Stimulated activated naive CD4-positive, alpha-beta T cell (primary cell): ENCODE data around the gene TNK1.
A peak's percentile ranks its signal among the peaks of the same experiment; 100 is the strongest.

Experiments
- DNase-seq, 6 experiments: peaks; one replicate each; lab custom pipeline; 2025; lab: John Stamatoyannopoulos, UW

The TNK1 gene

GRCh38 chr17:7391307-7391706, 10.4 kb downstream of the TNK1 start:
- DNase-seq, result no peak

DNA sequence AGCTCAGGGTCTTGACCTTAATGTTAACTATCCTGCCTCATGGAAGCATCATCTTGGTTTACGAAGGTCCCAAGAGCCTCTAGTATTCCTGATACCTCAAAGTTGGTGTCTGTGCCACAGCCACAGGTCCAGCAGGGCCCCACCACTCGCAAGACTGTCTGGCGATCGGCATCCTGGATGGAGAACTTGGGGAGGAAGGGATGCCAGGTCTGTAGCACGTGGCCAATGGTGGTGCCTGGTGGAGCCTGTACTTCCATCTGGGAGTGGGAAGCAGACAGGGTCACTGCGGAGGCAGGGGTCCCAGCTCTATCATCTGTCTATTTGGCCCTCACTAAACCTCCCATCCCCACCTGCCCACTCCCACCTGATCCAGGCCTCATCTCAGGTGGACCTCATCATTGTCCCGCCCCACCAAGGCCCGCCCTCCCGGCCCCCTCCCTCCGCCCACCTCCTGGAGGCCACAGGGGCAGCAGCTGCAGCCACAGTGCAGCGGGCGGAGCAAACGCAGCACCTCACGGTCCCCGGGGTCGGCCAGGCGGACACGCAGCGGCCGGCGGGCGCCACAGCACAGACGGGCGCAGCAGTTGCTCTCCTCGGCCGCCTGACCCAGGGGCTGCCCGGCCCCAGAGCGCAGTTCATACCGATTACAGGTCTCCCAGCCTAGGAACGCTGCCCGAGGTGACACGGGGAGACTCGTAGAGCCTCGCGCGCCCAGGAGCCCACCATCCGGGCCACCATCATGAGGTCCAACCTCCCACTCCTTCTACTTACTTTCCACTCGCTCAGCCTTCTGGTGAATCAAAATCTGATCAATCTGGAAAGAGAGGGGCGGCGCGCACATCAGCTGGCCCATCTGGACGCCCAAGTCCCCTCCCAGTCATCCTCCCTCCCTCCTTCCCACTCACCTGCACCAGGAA, 12.1 kb downstream of the TNK1 start:
- DNase-seq, result no peak

- peak; percentile 47 to 85 (median 73) for DNase-seq
These were observed 12.9 kb downstream of the TNK1 start for GRCh38 chr17:7393613-7394451.

DNA sequence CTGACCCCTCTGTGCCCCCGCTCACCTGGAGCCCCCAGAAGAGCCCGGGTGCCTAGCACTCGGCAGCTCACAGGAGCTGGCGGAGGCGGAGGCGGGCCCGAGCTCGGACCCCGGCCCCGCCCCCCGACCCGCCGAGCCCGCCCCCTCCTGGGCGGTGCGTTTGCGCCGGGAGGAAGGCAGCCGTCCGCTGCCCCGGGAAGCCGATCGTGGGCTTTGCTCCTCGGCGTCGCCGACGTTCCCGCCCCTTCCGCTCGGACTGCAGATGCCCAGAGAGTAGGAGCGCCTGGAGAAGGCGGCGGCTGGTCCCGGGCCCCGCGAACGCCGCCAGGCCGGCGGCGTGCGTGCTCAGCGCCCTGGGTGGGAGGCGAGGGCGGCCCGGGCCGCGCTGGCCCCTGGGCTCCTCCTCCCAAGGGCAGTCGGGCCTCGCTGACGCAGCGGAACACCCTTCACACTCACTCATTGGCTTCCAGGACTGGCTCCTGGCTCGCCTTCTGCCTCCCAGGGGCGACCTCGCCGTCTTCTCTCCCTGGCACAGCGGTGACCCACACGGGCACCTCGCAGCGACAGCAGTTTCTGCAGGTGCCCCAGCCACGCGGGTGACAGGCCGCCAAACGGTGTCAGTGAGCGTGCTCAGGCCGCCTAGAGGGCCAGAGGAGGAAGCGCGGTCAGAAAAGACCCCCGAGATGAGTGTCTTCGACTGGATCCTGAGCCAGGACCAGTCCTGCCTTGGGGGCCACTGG, 13.7 kb downstream of the TNK1 start, which contains the start of gene PLSCR3:
PLSCR3 (minus strand) TSS at position 74 of the 740 bp plus-strand sequence. CDS start 415 bp downstream, outside the sequence.
- DNase-seq, result peak; percentile 64 to 87 (median 80)

DNA sequence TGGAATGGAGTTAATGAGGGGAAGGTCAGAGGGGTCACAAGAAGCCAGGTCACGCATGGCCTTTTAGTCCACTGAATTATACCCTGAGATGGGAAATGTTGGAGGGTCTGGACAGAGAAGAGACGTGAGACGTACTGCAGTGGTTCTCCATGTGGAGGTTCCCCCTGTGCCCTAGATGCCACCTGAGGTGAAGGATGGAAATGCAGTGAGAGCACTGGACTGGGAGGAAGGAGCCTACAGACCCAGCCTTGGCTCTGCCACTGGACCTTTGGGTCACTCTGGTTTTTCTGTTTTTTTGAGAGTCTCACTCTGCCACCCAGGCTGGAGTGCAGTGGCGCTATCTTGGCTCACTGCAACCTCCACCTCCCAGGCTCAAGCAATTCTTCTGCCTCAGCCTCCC, 15.3 kb downstream of the TNK1 start:
- no peak for DNase-seq

GRCh38 chr17:7398612-7399011, 17.7 kb downstream of the TNK1 start:
- DNase-seq, result no peak

DNA sequence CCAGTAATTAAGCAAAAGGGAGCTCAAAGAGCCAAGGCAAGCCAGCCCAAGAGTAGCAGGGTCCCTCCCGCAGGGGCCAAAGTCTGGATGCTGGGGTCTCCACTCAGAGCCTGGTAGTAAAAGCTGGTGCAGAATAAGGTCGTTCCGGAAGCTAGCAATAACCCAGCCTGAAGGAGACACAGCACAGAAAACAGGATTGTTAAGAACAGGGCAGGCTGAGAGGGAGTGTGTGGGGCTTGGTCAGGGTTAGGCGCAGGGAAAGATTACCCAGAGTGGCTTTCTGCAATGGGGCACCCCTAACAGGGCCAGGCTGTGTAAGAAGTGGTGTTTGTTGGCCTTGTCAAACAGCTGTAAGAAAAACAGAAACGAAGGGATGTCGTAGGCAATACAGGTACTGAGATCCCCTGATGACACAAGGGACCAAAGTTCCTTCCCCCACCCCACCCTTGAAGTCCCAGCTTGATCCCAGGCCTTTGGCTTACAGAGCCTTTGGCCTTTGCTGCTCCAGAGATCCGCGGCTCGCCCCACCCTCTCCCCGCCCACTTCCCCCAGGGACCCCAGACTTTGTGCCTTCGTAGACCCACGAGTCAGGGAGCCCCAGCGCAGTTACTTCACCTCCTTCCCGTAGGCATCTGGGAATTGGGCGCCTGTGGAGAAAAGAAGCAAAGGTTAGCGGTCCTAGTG, 22.3 kb downstream of the TNK1 start:
- peak in 5 of 6 experiments; percentile 13 to 53 (median 32) for DNase-seq

DNA sequence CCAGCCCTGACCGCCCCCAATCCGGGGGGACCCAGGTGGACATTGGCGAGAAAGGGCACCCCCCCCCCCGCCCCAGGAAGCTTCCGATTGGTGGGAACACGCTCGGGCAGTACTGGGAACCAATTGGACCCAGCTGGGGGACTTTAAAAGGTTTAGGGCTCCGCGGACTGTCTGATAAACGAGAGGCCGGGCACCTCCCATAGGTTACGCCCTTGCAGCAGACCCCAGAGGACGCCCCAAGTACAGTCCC, 22.8 kb downstream of the TNK1 start:
- no peak for DNase-seq

DNA sequence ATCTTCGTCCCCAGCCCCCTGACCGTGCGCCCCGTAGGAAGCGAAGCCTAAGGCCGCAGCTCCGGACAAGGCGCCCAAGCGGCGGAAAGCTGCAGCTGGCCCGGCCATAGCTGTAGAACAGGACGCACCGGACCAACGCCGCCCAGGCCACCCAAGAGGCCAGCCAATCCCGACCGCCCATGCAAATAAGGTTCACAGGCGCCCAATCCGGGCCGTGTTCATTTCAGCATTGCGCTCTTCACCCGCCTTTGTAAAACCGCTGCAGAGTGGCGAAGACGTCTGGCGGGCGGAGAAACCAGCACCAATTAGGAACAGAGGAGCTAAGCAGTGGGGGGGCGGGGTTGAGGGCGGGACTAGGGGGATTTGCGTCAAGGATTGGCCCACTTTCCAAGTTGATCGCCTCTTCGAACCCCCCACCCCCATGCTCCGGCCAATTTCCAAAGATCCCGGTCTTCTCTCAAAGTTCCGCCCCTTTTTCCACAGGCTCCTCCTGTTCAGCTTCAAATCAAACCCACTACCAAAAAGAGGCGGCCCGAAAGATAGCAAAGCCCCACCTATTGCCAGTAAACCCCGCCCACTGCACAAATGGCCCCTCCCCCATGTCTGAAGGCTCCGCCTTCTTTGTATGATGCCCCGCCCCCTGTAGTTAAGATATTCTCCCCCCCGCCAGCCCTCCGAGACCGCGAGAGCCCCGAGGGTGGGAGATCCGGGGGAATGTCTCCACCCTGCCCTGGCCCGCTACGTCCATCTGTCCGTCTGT, 23.3 kb downstream of the TNK1 start, which contains the start of gene TMEM256:
TMEM256 (minus strand) TSS at position 121 of the 760 bp plus-strand sequence; CDS start at position 108, 13 bp downstream.
- DNase-seq, result peak; percentile 92 to 99 (median 96)

- DNase-seq, result peak in 4 of 6 experiments; percentile 69 to 90 (median 76)
These were observed 24.0 kb downstream of the TNK1 start for GRCh38 chr17:7404737-7405349.

DNA sequence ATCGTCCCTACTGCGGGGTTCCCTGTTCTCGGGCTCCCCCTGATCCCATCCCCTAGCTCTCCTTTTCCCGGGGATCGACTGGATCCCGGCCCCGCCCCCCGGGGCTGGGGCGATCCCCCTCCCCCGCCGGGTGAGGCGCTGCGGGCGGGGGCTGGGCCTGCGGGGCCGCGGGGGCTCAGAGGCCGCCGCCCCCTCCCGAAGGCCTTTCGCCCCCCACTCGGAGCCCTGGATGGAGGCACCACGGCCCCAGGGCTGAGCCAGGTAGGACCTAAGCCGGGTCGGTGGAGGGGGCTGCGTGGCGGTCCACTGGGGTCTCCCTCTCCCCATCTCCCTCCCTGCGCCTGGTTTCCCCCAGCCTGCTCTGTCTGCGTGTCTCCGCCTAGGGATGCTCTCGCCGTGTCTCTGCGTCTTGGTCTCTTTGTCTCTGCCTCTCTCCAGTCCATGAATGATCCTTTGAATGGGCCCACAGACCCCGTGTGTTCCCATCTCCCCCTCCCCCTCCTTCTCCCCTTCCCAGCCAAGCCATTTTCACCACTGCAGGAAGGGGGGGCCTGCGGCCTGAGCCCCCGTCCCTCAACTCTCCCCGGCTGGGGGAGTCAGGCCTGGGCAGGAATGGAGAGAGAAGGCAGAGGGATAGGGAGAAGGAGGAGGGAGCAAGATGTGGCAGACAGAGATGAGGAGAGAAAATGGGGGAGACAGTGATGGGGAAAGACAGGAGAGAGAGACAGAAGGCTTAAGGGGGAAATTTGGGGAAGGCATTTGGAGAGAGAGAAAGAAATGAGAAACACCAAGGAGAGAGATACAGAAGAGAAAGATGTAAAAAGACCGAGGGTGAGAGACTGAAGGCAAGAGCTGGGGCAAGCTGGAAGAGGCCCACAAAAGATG, 24.7 kb downstream of the TNK1 start:
- DNase-seq, result peak in 1 of 6 experiments; percentile 12

DNA sequence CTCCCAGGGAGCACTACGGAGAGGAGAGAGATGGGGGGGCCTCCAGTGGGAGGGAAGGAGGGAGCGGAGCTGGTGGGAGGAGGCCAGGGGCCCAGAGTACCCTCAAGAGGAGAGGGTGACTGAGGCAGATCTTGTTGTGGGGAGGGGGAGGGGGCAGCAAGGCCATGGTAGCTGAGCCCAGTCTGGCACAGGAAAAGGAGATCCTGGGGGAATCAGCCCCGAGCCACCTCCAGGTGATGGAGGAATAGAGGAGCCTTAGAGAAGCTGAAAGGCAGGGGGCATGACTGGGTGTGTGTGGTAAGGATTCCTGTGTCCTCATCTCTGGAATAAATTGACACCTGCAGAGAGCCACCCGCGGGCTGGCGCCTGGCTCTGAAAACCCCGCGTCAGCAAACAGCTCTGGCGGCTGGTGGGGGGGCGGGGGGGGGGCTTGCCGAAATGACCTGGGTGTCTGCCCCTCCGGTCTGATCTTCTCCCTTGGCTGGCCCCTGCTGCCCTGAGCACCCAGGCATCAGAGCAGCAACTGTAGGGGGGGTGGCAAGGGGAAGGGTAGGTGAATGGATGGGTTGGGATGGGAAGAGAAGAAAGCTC, 25.4 kb downstream of the TNK1 start:
- peak in 2 of 6 experiments; percentile 7 to 36 for DNase-seq

DNA sequence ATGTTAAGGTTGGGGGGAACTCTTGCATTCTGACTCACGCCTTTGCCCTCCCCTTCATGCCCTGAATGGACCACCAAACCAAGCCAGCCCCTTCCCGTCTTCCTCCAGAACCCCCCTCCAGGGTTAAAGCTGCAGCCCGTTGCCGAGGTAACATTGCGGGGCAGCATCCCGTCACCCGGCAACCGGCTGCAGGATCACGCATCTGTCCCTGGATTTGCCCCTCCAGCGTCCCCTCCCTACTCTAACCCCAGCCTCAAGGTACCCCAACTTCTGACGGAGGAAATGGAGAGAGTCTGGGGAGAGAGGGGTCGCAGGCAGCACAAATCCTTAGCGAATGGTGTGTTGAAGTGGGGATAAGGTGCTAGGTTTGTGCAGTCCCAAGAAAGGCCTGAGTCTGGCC, 26.2 kb downstream of the TNK1 start:
- DNase-seq, result no peak

GRCh38 chr17:7407485-7408251, 26.8 kb downstream of the TNK1 start, which contains the start of gene NLGN2:
Gene NLGN2, plus strand, starts transcription at chr17:7407845. Its CDS starts 411 bp downstream, at chr17:7408256.
- DNase-seq, result no peak

DNA sequence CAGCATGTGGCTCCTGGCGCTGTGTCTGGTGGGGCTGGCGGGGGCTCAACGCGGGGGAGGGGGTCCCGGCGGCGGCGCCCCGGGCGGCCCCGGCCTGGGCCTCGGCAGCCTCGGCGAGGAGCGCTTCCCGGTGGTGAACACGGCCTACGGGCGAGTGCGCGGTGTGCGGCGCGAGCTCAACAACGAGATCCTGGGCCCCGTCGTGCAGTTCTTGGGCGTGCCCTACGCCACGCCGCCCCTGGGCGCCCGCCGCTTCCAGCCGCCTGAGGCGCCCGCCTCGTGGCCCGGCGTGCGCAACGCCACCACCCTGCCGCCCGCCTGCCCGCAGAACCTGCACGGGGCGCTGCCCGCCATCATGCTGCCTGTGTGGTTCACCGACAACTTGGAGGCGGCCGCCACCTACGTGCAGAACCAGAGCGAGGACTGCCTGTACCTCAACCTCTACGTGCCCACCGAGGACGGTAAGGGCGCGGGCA, 27.4 kb downstream of the TNK1 start:
- peak in 5 of 6 experiments; percentile 9 to 40 (median 25) for DNase-seq

GRCh38 chr17:7408863-7409262, 28.0 kb downstream of the TNK1 start:
- no peak for DNase-seq

GRCh38 chr17:7409716-7410115, 28.8 kb downstream of the TNK1 start:
- DNase-seq, result no peak
